HepG2 (cell line): Measurements from ENCODE around the gene TBX3. TPM values are rescaled to one million over a fixed set of nuclear protein-coding genes. Genes with fewer than 3 reads are reported as not detected.

ENCODE experiments used
- ATAD3A ChIP-seq: sonication (generic); formaldehyde crosslinking; IDR thresholded peaks from 2 replicates; pipeline ENCODE4 v1.4.0; 2020; ENCODE audit warnings: missing genetic modification reagents
- FOXK1 ChIP-seq: sonication (generic); formaldehyde crosslinking; IDR thresholded peaks from 2 replicates; pipeline ENCODE4 v1.4.0; 2020; ENCODE audit warnings: low read depth, missing genetic modification reagents, borderline replicate concordance
- FUBP1 ChIP-seq: sonication (generic); formaldehyde crosslinking; IDR thresholded peaks from 2 replicates; pipeline ENCODE4 v1.5.1; 2020; ENCODE audit warnings: missing genetic modification reagents, mild to moderate bottlenecking, borderline replicate concordance
- HOXA5 ChIP-seq: sonication (generic); formaldehyde crosslinking; IDR thresholded peaks from 2 replicates; pipeline ENCODE4 v1.4.0; 2020; ENCODE audit warnings: missing genetic modification reagents
- ISL2 ChIP-seq: sonication (generic); formaldehyde crosslinking; IDR thresholded peaks from 2 replicates; pipeline ENCODE4 v1.5.0; 2020; ENCODE audit warnings: missing genetic modification reagents
- MLX ChIP-seq: IDR thresholded peaks from 2 replicates; pipeline ENCODE4 v1.6.1; 2016
- MZF1 ChIP-seq: sonication (generic); formaldehyde crosslinking; IDR thresholded peaks from 2 replicates; pipeline ENCODE4 v1.8.1; 2023; ENCODE audit warnings: mild to moderate bottlenecking, missing genetic modification reagents, borderline replicate concordance
- NFE2 ChIP-seq: sonication (generic); formaldehyde crosslinking; IDR thresholded peaks from 2 replicates; pipeline ENCODE4 v1.4.0; 2020; ENCODE audit warnings: missing genetic modification reagents
- NFIC ChIP-seq: IDR thresholded peaks from 2 replicates; pipeline ENCODE4 v1.6.1; 2012; ENCODE audit warnings: mild to moderate bottlenecking, low read length, inconsistent platforms
- NR3C1 ChIP-seq: sonication (generic); formaldehyde crosslinking; IDR thresholded peaks from 2 replicates; pipeline ENCODE4 v1.4.0; 2020; ENCODE audit warnings: missing genetic modification reagents
- PAWR ChIP-seq: sonication (generic); formaldehyde crosslinking; IDR thresholded peaks from 2 replicates; pipeline ENCODE4 v1.4.0; 2020; ENCODE audit warnings: missing genetic modification reagents, mild to moderate bottlenecking, borderline replicate concordance
- REXO4 ChIP-seq: sonication (generic); formaldehyde crosslinking; IDR thresholded peaks from 2 replicates; pipeline ENCODE4 v1.8.0; 2022; ENCODE audit warnings: missing genetic modification reagents, mild to moderate bottlenecking, borderline replicate concordance
- SNAI1 ChIP-seq: sonication (generic); formaldehyde crosslinking; IDR thresholded peaks from 2 replicates; pipeline ENCODE4 v1.5.0; 2020; ENCODE audit warnings: mild to moderate bottlenecking, missing genetic modification reagents, borderline replicate concordance
- TFAP4 ChIP-seq: sonication (generic); IDR thresholded peaks from 2 replicates; pipeline ENCODE4 v1.6.1; 2016; ENCODE audit warnings: low read depth, borderline replicate concordance
- USF2 ChIP-seq, 2 experiments: sonication (generic) in 1 of 2; formaldehyde crosslinking in 1 of 2; IDR thresholded peaks; 2 replicates each; pipeline versions ENCODE4 v1.5.1 to v1.6.1; 2011 to 2020; ENCODE audit warnings: borderline replicate concordance in 1 of 2, low read depth in 1 of 2, low read length in 1 of 2, mild to moderate bottlenecking in 1 of 2, missing genetic modification reagents in 1 of 2, moderate library complexity in 1 of 2
- WIZ ChIP-seq: sonication (generic); formaldehyde crosslinking; IDR thresholded peaks from 2 replicates; pipeline ENCODE4 v1.5.1; 2020; ENCODE audit warnings: mild to moderate bottlenecking, missing genetic modification reagents
- ZBTB14 ChIP-seq: sonication (generic); formaldehyde crosslinking; IDR thresholded peaks from 2 replicates; pipeline ENCODE4 v1.4.0; 2020; ENCODE audit warnings: missing genetic modification reagents
- ZBTB46 ChIP-seq: sonication (generic); formaldehyde crosslinking; IDR thresholded peaks from 2 replicates; pipeline ENCODE4 v1.4.0; 2020; ENCODE audit warnings: mild to moderate bottlenecking, missing genetic modification reagents, borderline replicate concordance
- ZNF569 ChIP-seq: sonication (generic); formaldehyde crosslinking; IDR thresholded peaks from 2 replicates; pipeline ENCODE4 v1.5.0; 2020; ENCODE audit warnings: mild to moderate bottlenecking, missing genetic modification reagents, moderate library complexity, borderline replicate concordance
- ZNF816 ChIP-seq: sonication (generic); formaldehyde crosslinking; IDR thresholded peaks from 2 replicates; pipeline ENCODE4 v1.8.0; 2022; ENCODE audit warnings: missing genetic modification reagents, mild to moderate bottlenecking, borderline replicate concordance
- polyA plus RNA-seq, 8 experiments: library from polyadenylated mRNA; depleted of rRNA in 3 of 8; stranded (reverse) in 7 of 8; unstranded in 1 of 8; fragments of >200 nt; fragmentation: Illumina TruSeq in 4 of 8; extraction: Trizol in 4 of 8; gene quantifications; 2 replicates each; pipeline versions ENCODE4 v1.2.1 to v1.2.3, GENCODE V29; 2011 to 2016; ENCODE audit warnings: low read depth in 4 of 8, missing spikeins in 1 of 8, mixed read lengths in 1 of 8; ENCODE audit not compliant: insufficient read depth in 1 of 8
- total RNA-seq, 5 experiments: library from RNA; depleted of rRNA; stranded (reverse); fragments of >200 nt; fragmentation: Illumina TruSeq; extraction: Trizol; gene quantifications; 2 replicates each; pipeline ENCODE4 v1.2.3, GENCODE V29; 2016; ENCODE audit warnings: low read depth in 1 of 5

Gene TBX3
- total and polyA plus RNA-seq, 2 of the 13 experiments (the other 11 are each of a cell fraction or from before 2014, with no cell fraction given): 27.1 to 42.4 TPM

GRCh38 chr12:114684098-114684869, at the start of gene TBX3 (continued):
- no peak for TF ChIP-seq ATAD3A
- peak; percentile 82 for TF ChIP-seq ISL2 (CRISPR knock-in tag)
- TF ChIP-seq FUBP1: no peak
- TF ChIP-seq NFE2 (CRISPR knock-in tag): no peak
- no peak for TF ChIP-seq PAWR (CRISPR knock-in tag)
- peak; percentile 95; the same call in 1 of the 2 replicates for TF ChIP-seq SNAI1 (CRISPR knock-in tag)
- peak; percentile 39; the same call in 1 of the 2 replicates for TF ChIP-seq REXO4 (CRISPR knock-in tag)
- no peak for TF ChIP-seq ZNF569
- peak; percentile 89 for TF ChIP-seq HOXA5
- peak; percentile 48; the same call in 1 of the 2 replicates for TF ChIP-seq TFAP4
- TF ChIP-seq FOXK1: peak; percentile 80
- TF ChIP-seq MLX (CRISPR knock-in tag): no peak
- no peak for TF ChIP-seq USF2 (IDR thresholded peaks at IDR 0.05; ENCODE audit: low read depth, low read length)
- no peak for TF ChIP-seq USF2 (CRISPR knock-in tag; IDR thresholded peaks at IDR 0.05; ENCODE audit: borderline replicate concordance)
- TF ChIP-seq NR3C1 (CRISPR knock-in tag): no peak
- no peak for TF ChIP-seq MZF1 (CRISPR knock-in tag)
- peak; percentile 94 for TF ChIP-seq ZNF816
- TF ChIP-seq WIZ (CRISPR knock-in tag): peak; percentile 86; the same call in 1 of the 2 replicates
- TF ChIP-seq ZBTB14 (CRISPR knock-in tag): peak; percentile 78
- TF ChIP-seq ZBTB46 (CRISPR knock-in tag): no peak
- TF ChIP-seq NFIC: 0 out of 2 replicates have a peak, but pooled peaks have one; percentile 2
